K562 (cell line): ENCODE results near the gene TMEM138. TPM values are rescaled to one million over a fixed set of nuclear protein-coding genes. Genes with fewer than 3 reads are reported as not detected.

ENCODE experiments used
- ATAC-seq: fragments of 200-7000 bp; cut with Tn5 transposase; 3 replicates; pipeline ENCODE4 v1.9.1; 2020; ENCODE audit warnings: moderate library complexity
- BruUV-seq: library from RNA; stranded (reverse); fragments of 400-500 nt; replicated peaks from 2 replicates; lab custom pipeline; 2021; lab: Mats Ljungman, UMichigan
- CTCF ChIA-PET: fragments of 300-600 bp; formaldehyde crosslinking; extraction: SDS; loops from one replicate; lab custom pipeline; 2021; ENCODE audit warnings: low intra/inter-chr PET ratio; lab: Yijun Ruan, JAX
- POLR2A ChIA-PET: fragments of 300-600, 350-650 bp; sonication (Branson Sonifier 250); formaldehyde crosslinking; extraction: SDS; loops from one replicate; lab custom pipeline; 2021; ENCODE audit warnings: antibody characterized with exemption, inconsistent platforms; lab: Yijun Ruan, JAX
- DNase-seq, 4 experiments: peaks; one replicate each; pipeline versions ENCODE4 v3.0.0 to v3.0.0-alpha.2; 2011 to 2018; ENCODE audit warnings: low spot score in 3 of 4, mixed read lengths in 3 of 4; ENCODE audit errors: extremely low read depth in 1 of 4
- FAIRE-seq: peaks from 2 replicates; lab custom pipeline; 2011; peaks lifted over from hg19 to GRCh38; lab: Jason Lieb, UNC
- H2AFZ ChIP-seq: 2 replicates; pipeline ENCODE4 v1.6.0; 2011; ENCODE audit warnings: low read depth, low read length, control low read depth, inconsistent platforms
- H3K27ac ChIP-seq: fragments of 200-600 bp; 3 replicates; pipeline ENCODE4 v1.8.0; 2011; ENCODE audit warnings: low read depth, mild to moderate bottlenecking, control low read depth, inconsistent platforms, low read length, moderate library complexity, mixed read lengths; ENCODE audit errors: extremely low read depth
- H3K27me3 ChIP-seq, 2 experiments: fragments of 300-600 bp in 1 of 2; 2 replicates in 1 of 2; 3 replicates in 1 of 2; pipeline versions ENCODE4 v1.6.0 to v1.8.0; 2011; ENCODE audit warnings: inconsistent platforms in 2 of 2, low read length in 2 of 2, mild to moderate bottlenecking in 1 of 2, mixed read lengths in 1 of 2, moderate library complexity in 1 of 2; ENCODE audit not compliant: control insufficient read depth in 2 of 2, insufficient read depth in 2 of 2
- H3K36me3 ChIP-seq: fragments of 300-600 bp; 3 replicates; pipeline ENCODE4 v1.8.0; 2011; ENCODE audit warnings: mild to moderate bottlenecking, low read length, inconsistent platforms; ENCODE audit not compliant: control insufficient read depth, insufficient read depth
- H3K4me1 ChIP-seq, 2 experiments: fragments of 200-600 bp in 1 of 2; replicated peaks in 1 of 2; 2 replicates in 1 of 2; 3 replicates in 1 of 2; pipeline versions ENCODE4 v1.5.1 to v1.8.0; 2011; ENCODE audit warnings: inconsistent platforms in 2 of 2, low read length in 2 of 2, mild to moderate bottlenecking in 1 of 2, mixed read lengths in 1 of 2, moderate library complexity in 1 of 2; ENCODE audit not compliant: control insufficient read depth in 2 of 2, insufficient read depth in 2 of 2
- H3K4me2 ChIP-seq: 2 replicates; pipeline ENCODE4 v1.6.1; 2011; ENCODE audit warnings: low read length, control low read depth, inconsistent platforms, mixed read lengths; ENCODE audit not compliant: insufficient read depth
- H3K4me3 ChIP-seq: fragments of 200-600 bp; sonication (generic), shearing (Covaris generic); 2 replicates; pipeline ENCODE4 v1.5.1; 2016; ENCODE audit warnings: control low read depth, inconsistent platforms
- H3K79me2 ChIP-seq: fragments of 200-600 bp; 3 replicates; pipeline ENCODE4 v1.8.0; 2011; ENCODE audit warnings: low read length, inconsistent platforms; ENCODE audit not compliant: control insufficient read depth, insufficient read depth
- H3K9ac ChIP-seq, 2 experiments: 2 replicates each; pipeline versions ENCODE4 v1.6.0 to v1.6.1; 2011; ENCODE audit warnings: low read depth in 2 of 2, low read length in 2 of 2, control low read depth in 1 of 2, inconsistent platforms in 1 of 2, mild to moderate bottlenecking in 1 of 2, mixed read lengths in 1 of 2; ENCODE audit not compliant: insufficient read depth in 1 of 2
- H3K9me1 ChIP-seq: one replicate; pipeline ENCODE4 v1.6.0; 2011; ENCODE audit warnings: inconsistent platforms, mild to moderate bottlenecking, low read length, moderate library complexity; ENCODE audit not compliant: control insufficient read depth, insufficient read depth
- H3K9me3 ChIP-seq: replicated peaks from 2 replicates; pipeline ENCODE4 v1.5.1; 2011; ENCODE audit warnings: low read depth, low read length, inconsistent platforms; ENCODE audit not compliant: control insufficient read depth, insufficient read depth
- H4K20me1 ChIP-seq: replicated peaks from 2 replicates; pipeline ENCODE4 v1.6.1; 2011; ENCODE audit warnings: low read length, inconsistent platforms, mixed read lengths; ENCODE audit not compliant: control insufficient read depth, insufficient read depth
- E2F3 ChIP-seq: fragments of 250-450 bp; sonication (Bioruptor Pico); IDR thresholded peaks from 2 replicates; pipeline ENCODE4 v1.4.0; 2020; ENCODE audit warnings: mild to moderate bottlenecking
- NCOA4 ChIP-seq: fragments of 450-650 bp; IDR thresholded peaks from 2 replicates; pipeline ENCODE4 v1.6.1; 2018; ENCODE audit warnings: mild to moderate bottlenecking; ENCODE audit not compliant: partially characterized antibody
- POLR2A ChIP-seq: fragments of 450-650 bp; conservative IDR thresholded peaks from 2 replicates; pipeline ENCODE4 v1.6.1; 2016
- POLR2AphosphoS5 ChIP-seq: IDR thresholded peaks from 2 replicates; pipeline ENCODE4 v1.6.1; 2011; ENCODE audit warnings: mild to moderate bottlenecking, low read depth, low read length, moderate library complexity; ENCODE audit not compliant: control insufficient read depth, insufficient read depth
- RBM22 ChIP-seq: fragments of 200-400 bp; formaldehyde crosslinking; IDR thresholded peaks from 2 replicates; pipeline ENCODE4 v1.6.1; 2018; ENCODE audit warnings: low read length, low read depth; ENCODE audit not compliant: poor library complexity, severe bottlenecking
- TRIM28 ChIP-seq: fragments of 450-650 bp; IDR thresholded peaks from 2 replicates; pipeline ENCODE4 v1.6.1; 2017
- WGBS: fragments of 100-300 bp; shearing (Covaris generic); methylation state at CpG from one replicate; pipeline ENCODE4 v1.1.6; 2016; ENCODE audit warnings: low coverage, mixed read lengths; ENCODE audit not compliant: insufficient coverage; ENCODE audit errors: missing lambda C conversion rate; 5-methylcytosine and 5-hydroxymethylcytosine counted together
- in situ Hi-C: fragments of 300-500 bp; cut with MboI; formaldehyde crosslinking; loops from 4 replicates; pipeline ENCODE4 v1.15.0; 2018; ENCODE audit warnings: inconsistent platforms, mixed read lengths
- intact Hi-C: fragments of 100-400 bp; cut with micrococcal nuclease; formaldehyde crosslinking; loops from 2 replicates; pipeline ENCODE4 v1.14.2; 2022
- polyA plus RNA-seq, 8 experiments: library from polyadenylated mRNA; depleted of rRNA in 4 of 8; stranded (reverse) in 5 of 8; unstranded in 3 of 8; fragments of >200 nt; fragmentation: Nextera tagmentation in 2 of 8; fragmentation: Illumina TruSeq in 1 of 8; extraction: Ambion mirVana in 2 of 8; extraction: Trizol in 1 of 8; gene quantifications; 2 replicates each; pipeline versions ENCODE4 v1.2.1 to v1.2.3, GENCODE V29; 2011 to 2014; ENCODE audit warnings: inconsistent platforms in 1 of 8, missing spikeins in 1 of 8
- total RNA-seq, 7 experiments: library from RNA; depleted of rRNA in 6 of 7; stranded (reverse); fragments of >200 nt in 6 of 7; fragmentation: Illumina TruSeq in 2 of 7; extraction: Trizol in 2 of 7; gene quantifications; 2 replicates each; pipeline versions ENCODE4 v1.2.1 to v1.2.3, GENCODE V29; 2011 to 2021; ENCODE audit warnings: low replicate concordance in 1 of 7
- TF ChIP-seq, protein P1 (sequence below), 2 experiments: fragments of 450-650 bp; IDR thresholded peaks; 2 replicates each; pipeline ENCODE4 v1.6.1; 2016; ENCODE audit warnings: mild to moderate bottlenecking in 2 of 2, borderline replicate concordance in 1 of 2, low read depth in 1 of 2, moderate library complexity in 1 of 2

TMEM138 gene
- total and polyA plus RNA-seq, 9 of the 15 experiments (the other 6 are each of a cell fraction or from before 2014, with no cell fraction given): 23.2 to 168 (median 63.1) TPM

DNA sequence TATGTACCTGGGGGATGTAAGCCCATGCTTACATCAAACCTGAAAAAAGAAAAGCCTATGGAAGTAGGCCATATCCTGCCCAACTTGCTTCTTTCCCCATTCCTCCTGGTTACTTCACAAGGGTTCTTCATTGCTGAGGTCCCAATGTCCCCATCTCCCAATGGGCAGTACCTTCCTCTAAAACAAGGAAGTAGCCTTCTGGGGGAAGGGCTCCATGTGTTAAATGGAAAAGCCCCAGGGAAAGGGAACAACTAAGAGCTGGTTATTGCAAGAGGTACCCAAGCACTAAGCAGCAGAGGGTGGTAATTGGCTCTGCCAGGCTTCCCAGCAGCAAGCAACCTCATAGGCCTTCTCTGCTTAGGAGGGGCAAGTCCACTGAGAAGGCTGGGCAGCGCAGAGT lies 41.5 kb downstream of the TMEM138 start:
- CTCF ChIA-PET: no interaction called here
- no peaks in the 10 kb centered on the region for H3K27me3 ChIP-seq
- no peaks in the 10 kb centered on the region for H4K20me1 ChIP-seq
- no peak overlapping the region for H3K4me2 ChIP-seq
- TF ChIP-seq POLR2AphosphoS5 (peak; percentile 18; the same call in 1 of the 2 replicates), TRIM28 (no peak), E2F3 (no peak)
- H3K9ac ChIP-seq: no peak overlapping the region
- DNase-seq (no peak), ATAC-seq (no peak), FAIRE-seq (no peak)
- in situ Hi-C loops: no loop called here
- peaks cover 68% of the 10 kb centered on the region for H3K36me3 ChIP-seq
- no TSS peak for BruUV-seq
- no peaks in the 10 kb centered on the region for H3K4me1 ChIP-seq
- H2AFZ ChIP-seq: no peak overlapping the region
- H3K9me3 ChIP-seq: no peaks in the 10 kb centered on the region
- 100% methylated on average over 1 of the region's 1 CpG for WGBS
- H3K9me1 ChIP-seq: no peaks in the 10 kb centered on the region
- H3K4me3 ChIP-seq: no peak overlapping the region
- POLR2A ChIA-PET: interaction anchor here (0.6 to 1.8 kb wide), 3 partner anchors 14 to 227 kb away, joined by 3 to 7 read pairs (median 3); no protein-coding TSS in a partner anchor
- intact Hi-C loops: no loop called here
- H3K27ac ChIP-seq: no peak overlapping the region
- H3K79me2 ChIP-seq: no peaks in the 10 kb centered on the region

DNA sequence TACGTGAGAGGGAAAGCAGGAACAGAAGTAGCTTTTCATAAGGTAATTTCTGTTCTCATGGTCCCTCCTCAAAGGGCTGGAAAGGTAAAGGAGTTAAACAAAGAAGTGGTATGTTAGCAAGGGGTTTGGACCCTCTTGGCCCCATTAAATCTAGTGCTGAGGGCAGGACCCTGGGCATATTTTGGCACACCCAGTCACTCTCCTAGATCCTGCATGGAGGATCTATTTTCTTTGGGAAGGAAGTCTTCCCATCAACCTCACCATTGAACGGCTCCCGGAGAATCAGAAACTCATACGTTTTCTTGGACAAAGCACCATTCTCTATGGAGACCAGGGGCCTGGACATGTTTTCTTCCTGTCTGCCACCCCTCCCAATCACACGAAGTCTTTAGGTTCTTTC lies 41.9 kb downstream of the TMEM138 start:
- Histone ChIP-seq H3K79me2 (no peaks in the 10 kb centered on the region), H3K9me1 (no peaks in the 10 kb centered on the region), H3K4me3 (no peak overlapping the region), H3K9me3 (no peaks in the 10 kb centered on the region), H4K20me1 (no peaks in the 10 kb centered on the region), H2AFZ (no peak overlapping the region), H3K27me3 (no peaks in the 10 kb centered on the region), H3K36me3 (peaks cover 72% of the 10 kb centered on the region), H3K9ac (no peak overlapping the region), H3K4me2 (no peak overlapping the region), H3K27ac (no peak overlapping the region), H3K4me1 (no peaks in the 10 kb centered on the region)
- no peak for DNase-seq
- intact Hi-C loops: no loop called here
- in situ Hi-C loops: no loop called here
- no peak for FAIRE-seq
- CTCF ChIA-PET: no interaction called here
- no peak for ATAC-seq
- BruUV-seq: TSS peak; percentile 25
- POLR2A ChIA-PET: interaction anchor here (0.6 to 1.8 kb wide), 3 partner anchors 14 to 36 kb away, joined by 3 to 7 read pairs (median 3); no protein-coding TSS in a partner anchor
- 95% methylated on average over 4 of the region's 5 CpGs for WGBS
- TF ChIP-seq POLR2A (0 out of 2 replicates have a peak, but pooled peaks have one; percentile 14), RBM22 (no peak), NCOA4 (no peak)
- TF ChIP-seq, protein P1, sequence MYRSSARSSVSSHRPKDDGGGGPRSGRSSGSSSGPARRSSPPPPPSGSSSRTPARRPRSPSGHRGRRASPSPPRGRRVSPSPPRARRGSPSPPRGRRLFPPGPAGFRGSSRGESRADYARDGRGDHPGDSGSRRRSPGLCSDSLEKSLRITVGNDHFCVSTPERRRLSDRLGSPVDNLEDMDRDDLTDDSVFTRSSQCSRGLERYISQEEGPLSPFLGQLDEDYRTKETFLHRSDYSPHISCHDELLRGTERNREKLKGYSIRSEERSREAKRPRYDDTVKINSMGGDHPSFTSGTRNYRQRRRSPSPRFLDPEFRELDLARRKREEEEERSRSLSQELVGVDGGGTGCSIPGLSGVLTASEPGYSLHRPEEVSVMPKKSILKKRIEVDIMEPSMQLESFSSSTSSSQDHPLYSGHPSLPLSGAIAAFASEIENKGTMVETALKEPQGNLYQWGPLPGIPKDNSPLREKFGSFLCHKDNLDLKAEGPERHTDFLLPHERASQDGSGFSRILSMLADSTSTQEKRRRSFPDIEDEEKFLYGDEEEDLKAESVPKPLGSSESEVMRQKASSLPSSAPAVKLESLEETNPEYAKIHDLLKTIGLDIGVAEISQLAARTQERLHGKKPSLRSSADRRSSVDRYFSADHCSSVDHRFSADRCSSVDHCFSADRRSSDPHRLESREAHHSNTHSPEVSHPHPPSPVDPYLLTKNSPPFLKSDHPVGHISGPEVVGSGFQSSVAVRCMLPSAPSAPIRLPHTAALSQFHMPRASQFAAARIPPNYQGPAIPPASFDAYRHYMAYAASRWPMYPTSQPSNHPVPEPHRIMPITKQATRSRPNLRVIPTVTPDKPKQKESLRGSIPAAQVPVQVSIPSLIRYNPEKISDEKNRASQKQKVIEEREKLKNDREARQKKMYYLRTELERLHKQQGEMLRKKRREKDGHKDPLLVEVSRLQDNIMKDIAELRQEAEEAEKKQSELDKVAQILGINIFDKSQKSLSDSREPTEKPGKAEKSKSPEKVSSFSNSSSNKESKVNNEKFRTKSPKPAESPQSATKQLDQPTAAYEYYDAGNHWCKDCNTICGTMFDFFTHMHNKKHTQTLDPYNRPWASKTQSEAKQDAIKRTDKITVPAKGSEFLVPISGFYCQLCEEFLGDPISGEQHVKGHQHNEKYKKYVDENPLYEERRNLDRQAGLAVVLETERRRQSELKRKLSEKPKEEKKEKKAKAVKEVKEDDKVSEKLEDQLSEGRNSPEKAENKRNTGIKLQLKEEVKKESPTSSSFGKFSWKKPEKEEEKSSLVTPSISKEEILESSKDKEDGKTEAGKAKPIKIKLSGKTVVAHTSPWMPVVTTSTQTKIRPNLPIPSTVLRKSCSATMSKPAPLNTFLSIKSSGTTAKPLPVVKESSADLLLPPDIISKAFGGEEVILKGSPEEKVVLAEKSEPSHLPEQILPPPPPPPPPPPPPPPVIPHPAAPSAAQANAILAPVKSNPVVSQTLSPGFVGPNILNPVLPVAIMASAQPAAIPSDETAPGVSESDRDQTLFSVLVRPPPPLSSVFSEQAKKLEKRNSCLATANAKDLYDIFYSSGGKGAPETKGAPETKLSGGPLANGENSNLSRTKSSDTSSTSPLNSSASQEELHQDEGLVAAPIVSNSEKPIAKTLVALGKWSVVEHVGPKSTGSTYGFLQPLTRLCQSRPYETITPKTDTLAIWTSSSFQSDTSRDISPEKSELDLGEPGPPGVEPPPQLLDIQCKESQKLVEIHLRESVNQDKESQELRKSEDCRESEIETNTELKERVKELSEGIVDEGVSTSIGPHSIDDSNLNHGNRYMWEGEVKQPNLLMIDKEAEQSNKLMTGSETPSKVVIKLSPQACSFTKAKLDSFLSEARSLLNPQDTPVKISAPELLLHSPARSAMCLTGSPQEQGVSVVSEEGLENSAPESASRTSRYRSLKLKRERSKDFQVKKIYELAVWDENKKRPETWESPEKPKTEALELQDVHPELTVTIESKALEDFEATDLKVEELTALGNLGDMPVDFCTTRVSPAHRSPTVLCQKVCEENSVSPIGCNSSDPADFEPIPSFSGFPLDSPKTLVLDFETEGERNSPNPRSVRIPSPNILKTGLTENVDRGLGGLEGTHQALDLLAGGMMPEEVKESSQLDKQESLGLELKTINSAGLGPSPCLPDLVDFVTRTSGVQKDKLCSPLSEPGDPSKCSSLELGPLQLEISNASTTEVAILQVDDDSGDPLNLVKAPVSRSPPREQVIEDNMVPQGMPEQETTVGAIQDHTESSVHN (IDR thresholded peaks at IDR 0.05; ENCODE audit: borderline replicate concordance in 1 of 2, low read depth in 1 of 2): no peak
